Ectodermal cell (in vitro differentiated cells): ENCODE data around the gene EIF3M.

Source experiments
- H3K27ac ChIP-seq: 2 replicates; pipeline ENCODE4 v1.7.0; 2013; ENCODE audit warnings: mild to moderate bottlenecking, low read depth, low read length; ENCODE audit not compliant: insufficient read depth, poor library complexity, severe bottlenecking
- H3K27me3 ChIP-seq: 2 replicates; pipeline ENCODE4 v1.7.0; 2013; ENCODE audit warnings: mild to moderate bottlenecking, low read length; ENCODE audit not compliant: insufficient read depth, control insufficient read depth, poor library complexity, severe bottlenecking
- H3K36me3 ChIP-seq: one replicate; pipeline ENCODE4 v1.7.0; 2013; ENCODE audit warnings: low read length; ENCODE audit not compliant: control insufficient read depth, insufficient read depth
- H3K4me1 ChIP-seq: one replicate; pipeline ENCODE4 v1.7.0; 2013; ENCODE audit warnings: low read length; ENCODE audit not compliant: control insufficient read depth, insufficient read depth
- H3K4me3 ChIP-seq: 2 replicates; pipeline ENCODE4 v1.7.0; 2013; ENCODE audit warnings: low read depth, low read length, control low read depth; ENCODE audit not compliant: insufficient read depth
- H3K9me3 ChIP-seq: 2 replicates; pipeline ENCODE4 v1.7.0; 2013; ENCODE audit warnings: mild to moderate bottlenecking, low read length, moderate library complexity; ENCODE audit not compliant: control insufficient read depth
- WGBS, 2 experiments: methylation state at CpG; one replicate each; pipeline ENCODE4 v1.1.7; 2013; ENCODE audit warnings: missing lambda C conversion rate in 2 of 2; 5-methylcytosine and 5-hydroxymethylcytosine counted together

EIF3M gene

DNA sequence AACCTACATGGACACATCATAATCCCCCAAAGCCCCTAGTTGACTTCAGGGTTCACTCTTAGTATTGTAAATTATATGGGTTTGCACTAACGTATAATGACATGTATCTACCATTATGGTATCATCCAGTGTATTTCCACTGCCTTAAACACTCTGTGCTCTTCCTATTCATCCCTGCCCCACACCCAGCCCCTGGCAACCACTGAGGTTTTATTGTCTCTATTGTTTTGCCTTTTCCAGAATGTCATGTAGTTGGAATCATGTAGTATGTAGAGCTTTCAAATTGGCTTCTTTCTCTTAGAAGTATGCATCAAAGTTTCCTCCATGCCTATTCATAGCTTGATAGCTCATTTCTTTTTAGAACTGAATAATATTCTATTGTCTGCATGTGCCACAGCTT lies 16.5 kb upstream of the EIF3M start:
- Histone ChIP-seq H3K4me3 (no peak overlapping the region), H3K4me1 (no peaks in the 10 kb centered on the region), H3K27ac (no peak overlapping the region), H3K27me3 (no peaks in the 10 kb centered on the region), H3K9me3 (no peaks in the 10 kb centered on the region), H3K36me3 (no peaks in the 10 kb centered on the region)
- WGBS, 2 experiments = 80 to 90% methylated on average over 1 of the region's 1 CpG

DNA sequence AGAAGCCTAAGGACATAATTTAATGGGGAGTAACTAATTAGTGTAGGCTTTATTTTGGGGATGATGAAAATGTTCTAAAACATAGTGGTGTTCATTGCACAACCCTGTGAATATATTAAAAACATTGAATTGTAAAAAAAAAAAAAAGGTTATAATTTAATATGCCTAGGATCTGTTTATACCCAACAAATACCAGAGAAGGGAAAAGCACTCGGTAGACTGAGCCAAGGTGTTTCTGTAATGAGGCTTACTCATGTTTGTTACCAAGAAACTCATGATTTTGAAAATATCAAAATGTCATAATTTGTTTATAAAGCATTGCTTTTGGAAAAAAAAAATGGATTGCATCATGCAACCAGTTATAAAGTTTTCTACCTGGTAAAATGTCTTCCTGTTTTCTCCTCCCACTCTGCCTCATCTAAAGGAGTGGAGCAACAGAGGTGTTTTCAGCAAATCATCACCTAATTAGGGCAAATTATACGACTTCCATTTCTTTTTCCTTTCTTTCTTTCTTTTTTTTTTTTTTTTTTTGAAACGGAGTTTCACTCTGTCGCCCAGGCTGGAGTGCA lies 14.2 kb upstream of the EIF3M start:
- Histone ChIP-seq H3K27ac (no peak overlapping the region), H3K27me3 (no peaks in the 10 kb centered on the region), H3K4me1 (no peaks in the 10 kb centered on the region), H3K4me3 (no peak overlapping the region), H3K9me3 (no peaks in the 10 kb centered on the region), H3K36me3 (no peaks in the 10 kb centered on the region)
- 71 to 86% methylated on average over 3 to 4 of the region's 4 CpGs for WGBS, 2 experiments

DNA sequence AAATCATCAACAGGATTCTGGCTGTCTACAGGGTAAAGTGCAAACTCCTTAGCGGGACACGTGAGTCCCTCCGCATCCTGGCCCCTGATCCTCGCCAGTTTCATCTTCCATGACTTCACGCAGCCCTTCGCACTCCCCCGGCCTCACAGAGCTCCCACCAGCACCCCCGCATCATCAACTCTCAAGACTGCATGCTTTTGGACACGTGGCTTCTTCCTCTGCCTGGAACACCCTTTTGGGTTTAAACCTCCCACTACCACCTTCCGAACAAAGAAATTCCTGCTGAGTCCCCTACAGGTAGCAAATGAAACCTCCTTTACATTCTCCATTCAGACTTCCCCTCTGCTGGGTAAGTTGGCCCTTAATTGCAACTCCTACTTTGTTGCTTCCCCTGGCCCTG lies 12.6 kb upstream of the EIF3M start:
- Histone ChIP-seq H3K4me3 (no peak overlapping the region), H3K27me3 (no peaks in the 10 kb centered on the region), H3K4me1 (no peaks in the 10 kb centered on the region), H3K27ac (no peak overlapping the region), H3K36me3 (no peaks in the 10 kb centered on the region), H3K9me3 (no peaks in the 10 kb centered on the region)
- WGBS, 2 experiments = 54 to 59% methylated on average over 10 of the region's 10 CpGs

DNA sequence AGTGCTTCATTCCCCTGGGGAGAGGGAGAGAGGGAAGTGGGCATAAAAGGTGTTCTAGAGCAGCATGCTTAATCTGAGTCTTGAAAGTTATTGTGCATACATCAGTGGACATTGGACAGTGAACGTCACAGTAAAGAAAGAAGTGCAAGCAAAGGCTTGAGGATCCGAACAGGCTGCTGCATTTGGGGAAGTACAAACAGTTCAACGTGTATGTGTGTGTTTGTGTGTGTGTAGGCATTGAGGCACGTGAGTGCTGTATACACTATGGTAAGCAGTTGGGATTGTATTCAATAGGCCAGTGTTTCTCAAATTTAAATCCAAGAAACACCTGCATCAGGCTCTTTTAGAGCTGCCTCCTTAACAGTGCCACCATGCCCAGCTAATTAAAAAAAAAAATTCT lies 10.4 kb upstream of the EIF3M start:
- no peaks in the 10 kb centered on the region for H3K9me3 ChIP-seq
- H3K4me3 ChIP-seq = no peak overlapping the region
- H3K4me1 ChIP-seq = no peaks in the 10 kb centered on the region
- WGBS, 2 experiments = 88 to 89% methylated on average over 4 of the region's 4 CpGs
- H3K27me3 ChIP-seq = no peaks in the 10 kb centered on the region
- H3K27ac ChIP-seq = no peak overlapping the region
- no peaks in the 10 kb centered on the region for H3K36me3 ChIP-seq

DNA sequence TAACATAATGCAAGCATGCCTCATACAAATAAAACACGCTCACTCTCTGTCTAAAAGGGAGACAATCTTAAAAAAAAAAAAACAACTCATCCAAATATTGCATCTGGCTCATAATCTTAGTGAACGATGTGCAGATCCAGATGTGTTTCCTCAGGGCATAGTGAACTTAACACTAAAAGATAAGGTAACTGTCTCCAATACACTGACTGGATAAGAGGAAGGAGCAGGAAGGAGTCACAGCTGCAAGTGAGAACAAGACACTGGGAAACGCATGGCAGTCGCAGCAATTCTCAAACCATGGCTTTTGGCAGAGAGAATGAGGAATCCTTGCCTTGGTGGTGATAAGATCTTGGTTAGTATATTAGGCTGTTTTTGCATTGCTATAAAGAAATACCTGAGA lies 9.2 kb upstream of the EIF3M start:
- WGBS, 2 experiments = 96 to 99% methylated on average over 4 of the region's 4 CpGs
- Histone ChIP-seq H3K4me1 (no peaks in the 10 kb centered on the region), H3K27me3 (no peaks in the 10 kb centered on the region), H3K4me3 (no peak overlapping the region), H3K36me3 (no peaks in the 10 kb centered on the region), H3K27ac (no peak overlapping the region), H3K9me3 (no peaks in the 10 kb centered on the region)

DNA sequence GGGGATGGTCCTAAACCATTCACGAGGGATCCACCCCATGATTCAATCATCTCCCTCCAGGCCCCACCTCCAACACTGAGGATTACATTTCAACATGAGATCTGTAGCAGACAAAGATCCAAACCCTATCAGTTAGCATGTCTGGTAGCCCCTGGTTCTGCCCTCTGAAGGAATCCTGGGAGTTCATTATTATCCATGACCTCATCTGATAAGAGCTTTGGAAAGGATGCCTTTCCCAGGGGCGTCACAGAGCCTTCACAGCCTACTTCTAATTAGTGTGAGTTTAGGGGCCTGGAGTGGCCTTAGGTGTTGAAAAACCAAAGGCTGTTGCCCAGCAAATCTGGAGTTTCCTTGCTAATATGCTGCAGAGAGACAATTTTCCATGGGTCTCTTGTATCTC lies 8.6 kb upstream of the EIF3M start:
- WGBS, 2 experiments = 81 to 82% methylated on average over 2 of the region's 2 CpGs
- Histone ChIP-seq H3K4me1 (no peaks in the 10 kb centered on the region), H3K4me3 (no peak overlapping the region), H3K27ac (no peak overlapping the region), H3K9me3 (no peaks in the 10 kb centered on the region), H3K27me3 (no peaks in the 10 kb centered on the region), H3K36me3 (no peaks in the 10 kb centered on the region)

DNA sequence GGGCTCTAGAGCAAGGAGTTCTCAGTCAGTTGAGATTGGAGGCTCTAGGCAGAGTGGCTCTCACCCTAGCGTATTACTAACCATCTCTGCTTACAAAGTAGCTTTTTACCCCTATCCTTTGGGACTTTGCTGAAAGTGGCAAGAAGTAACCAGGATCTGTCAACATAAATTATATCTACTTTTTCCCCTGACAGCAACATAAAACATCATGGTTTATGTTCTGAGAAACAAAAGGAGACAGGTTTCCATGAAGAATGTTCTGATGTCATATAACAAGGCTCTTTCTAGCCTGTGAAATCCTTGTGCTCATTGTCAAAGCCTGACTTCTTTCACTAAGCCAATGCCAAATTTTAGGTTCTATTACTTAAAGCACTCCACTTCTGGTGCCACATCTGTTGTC lies 7.2 kb upstream of the EIF3M start:
- WGBS, 2 experiments = 92 to 100% methylated on average over 1 of the region's 1 CpG
- Histone ChIP-seq H3K4me3 (no peak overlapping the region), H3K4me1 (no peaks in the 10 kb centered on the region), H3K36me3 (no peaks in the 10 kb centered on the region), H3K27me3 (no peaks in the 10 kb centered on the region), H3K9me3 (no peaks in the 10 kb centered on the region), H3K27ac (no peak overlapping the region)

DNA sequence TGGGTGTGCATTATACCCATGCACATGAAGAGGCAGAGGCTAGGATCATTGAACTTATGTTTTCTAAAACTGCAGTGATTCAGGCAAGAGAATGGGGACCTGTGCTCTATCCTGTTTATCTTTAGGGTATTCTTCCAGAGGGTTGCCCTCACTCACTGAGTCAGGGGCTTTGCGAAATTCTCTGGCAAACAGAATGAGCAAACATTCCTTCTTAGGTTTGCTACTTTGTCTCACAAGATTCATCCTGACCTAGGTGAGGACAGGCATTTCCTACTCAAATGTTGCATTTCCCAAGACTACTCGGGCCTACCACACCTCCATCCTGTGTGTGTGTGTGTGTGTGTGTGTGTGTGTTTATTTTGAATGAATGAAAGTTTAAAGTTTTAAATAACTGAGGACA lies 2.7 kb upstream of the EIF3M start:
- H3K27me3 ChIP-seq = no peaks in the 10 kb centered on the region

DNA sequence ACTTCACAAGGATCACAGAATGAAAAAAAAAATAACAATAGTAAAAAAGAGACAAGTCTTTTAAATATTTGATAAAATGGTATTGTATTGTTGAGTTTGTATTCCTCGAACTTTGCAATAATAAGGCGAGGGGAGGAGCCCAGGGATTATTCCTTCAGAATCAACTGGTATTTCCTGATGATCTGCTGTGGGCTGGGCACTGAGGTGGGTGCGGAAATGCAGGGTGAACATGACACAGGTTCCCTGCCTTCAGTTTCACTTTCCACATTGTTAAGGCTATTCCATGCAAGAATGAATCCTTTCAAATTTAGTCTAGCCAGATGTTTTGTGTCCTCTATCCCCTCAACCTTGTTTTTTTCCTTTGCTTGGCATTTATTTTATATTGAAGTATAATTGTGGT lies 2.1 kb upstream of the EIF3M start:
- Histone ChIP-seq H3K9me3 (no peaks in the 10 kb centered on the region), H3K4me1 (no peaks in the 10 kb centered on the region), H3K27ac (no peak overlapping the region), H3K4me3 (no peak overlapping the region), H3K36me3 (no peaks in the 10 kb centered on the region), H3K27me3 (no peaks in the 10 kb centered on the region)
- 90 to 97% methylated on average over 3 of the region's 3 CpGs for WGBS, 2 experiments

More for the DNA sequence above, 2.7 kb upstream of the EIF3M start:
- Histone ChIP-seq H3K27ac (no peak overlapping the region), H3K4me1 (no peaks in the 10 kb centered on the region), H3K9me3 (no peaks in the 10 kb centered on the region), H3K36me3 (no peaks in the 10 kb centered on the region), H3K4me3 (no peak overlapping the region)
- 89 to 94% methylated on average over 2 of the region's 2 CpGs for WGBS, 2 experiments

DNA sequence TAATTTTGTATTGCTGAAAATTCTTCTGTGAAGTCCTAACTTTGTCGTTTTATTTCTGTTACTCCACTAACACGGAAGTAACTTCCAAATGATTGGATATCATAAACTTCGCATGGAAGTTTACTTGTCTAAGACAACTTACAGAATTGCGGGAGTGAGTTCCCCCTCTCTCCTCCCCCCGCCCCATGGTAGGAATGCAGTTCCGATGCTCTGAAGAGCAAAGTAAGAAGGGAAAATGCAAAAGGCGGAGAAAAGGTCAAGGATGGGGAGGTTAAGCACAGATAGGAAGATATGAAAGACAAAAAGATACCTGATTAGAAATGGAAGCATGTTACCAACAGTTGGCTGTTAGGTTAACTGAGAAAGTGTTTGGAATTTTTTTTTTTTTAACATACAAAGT lies 1.3 kb downstream of the EIF3M start:
- H3K27ac ChIP-seq = no peak overlapping the region

More for the DNA sequence above, 1.3 kb downstream of the EIF3M start:
- WGBS, 2 experiments = 2 to 3% methylated on average over 5 to 7 of the region's 7 CpGs
- Histone ChIP-seq H3K4me1 (no peaks in the 10 kb centered on the region), H3K27me3 (no peaks in the 10 kb centered on the region), H3K36me3 (peaks cover 20% of the 10 kb centered on the region), H3K4me3 (peak overlapping the region; percentile 73), H3K9me3 (no peaks in the 10 kb centered on the region)
